ENCODE data around the gene TLNRD1. TPM values are rescaled to one million over a fixed set of nuclear protein-coding genes. Genes with fewer than 3 reads are reported as not detected.
"Not testable (repeated sequence)": the region's sequence is repeated elsewhere in the genome, so short reads cannot be mapped to it uniquely, and the experiment has no call there.

Gene TLNRD1
- total RNA-seq: 10 to 100 TPM; 28.2 to 29.9 TPM

- Mint-ChIP-seq H3K4me3 (peak within 1 kb of the TSS; percentile 90), H3K4me1 (peaks cover 36% of the 10 kb centered on the region), H3K27ac (peak within 1 kb of the TSS; percentile 96), H3K9me3 (peaks cover 2% of the 10 kb centered on the region), H3K36me3 (peaks cover 24% of the 10 kb centered on the region), H3K27me3 (no peaks in the 10 kb centered on the region)
- peak; percentile 88 for DNase-seq
Measured at GRCh38 chr15:81000624-81001151, at the start of gene TLNRD1. Gene TLNRD1 (plus strand): TSS chr15:81000923. CDS start chr15:81002272, 1,349 bp downstream.

DNA sequence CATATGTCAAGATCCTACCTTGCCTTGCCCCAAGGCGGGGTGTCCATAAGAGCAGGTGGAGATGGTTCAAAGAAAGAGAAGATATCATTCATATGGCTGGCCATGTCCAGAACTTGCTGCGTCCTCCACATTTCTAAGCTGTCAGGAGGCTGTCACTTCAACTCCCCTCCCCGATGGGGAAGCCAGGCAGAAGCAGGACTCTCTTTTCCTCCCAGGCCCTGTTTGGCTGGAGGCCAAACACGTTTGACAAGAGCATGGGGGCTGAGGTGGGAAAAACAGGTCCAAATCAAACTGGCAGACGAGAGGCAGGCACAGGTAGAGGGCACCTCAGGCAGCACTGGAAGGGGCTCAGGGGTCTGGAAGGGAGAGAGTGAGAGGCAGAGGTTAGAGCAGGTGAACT lies 48.8 kb upstream of the TLNRD1 start:
- Mint-ChIP-seq H3K27ac (no peak overlapping the region), H3K36me3 (peaks cover 11% of the 10 kb centered on the region), H3K27me3 (no peaks in the 10 kb centered on the region), H3K4me1 (peaks cover 16% of the 10 kb centered on the region), H3K4me3 (no peak overlapping the region), H3K9me3 (no peaks in the 10 kb centered on the region)
- no peak for DNase-seq

DNA sequence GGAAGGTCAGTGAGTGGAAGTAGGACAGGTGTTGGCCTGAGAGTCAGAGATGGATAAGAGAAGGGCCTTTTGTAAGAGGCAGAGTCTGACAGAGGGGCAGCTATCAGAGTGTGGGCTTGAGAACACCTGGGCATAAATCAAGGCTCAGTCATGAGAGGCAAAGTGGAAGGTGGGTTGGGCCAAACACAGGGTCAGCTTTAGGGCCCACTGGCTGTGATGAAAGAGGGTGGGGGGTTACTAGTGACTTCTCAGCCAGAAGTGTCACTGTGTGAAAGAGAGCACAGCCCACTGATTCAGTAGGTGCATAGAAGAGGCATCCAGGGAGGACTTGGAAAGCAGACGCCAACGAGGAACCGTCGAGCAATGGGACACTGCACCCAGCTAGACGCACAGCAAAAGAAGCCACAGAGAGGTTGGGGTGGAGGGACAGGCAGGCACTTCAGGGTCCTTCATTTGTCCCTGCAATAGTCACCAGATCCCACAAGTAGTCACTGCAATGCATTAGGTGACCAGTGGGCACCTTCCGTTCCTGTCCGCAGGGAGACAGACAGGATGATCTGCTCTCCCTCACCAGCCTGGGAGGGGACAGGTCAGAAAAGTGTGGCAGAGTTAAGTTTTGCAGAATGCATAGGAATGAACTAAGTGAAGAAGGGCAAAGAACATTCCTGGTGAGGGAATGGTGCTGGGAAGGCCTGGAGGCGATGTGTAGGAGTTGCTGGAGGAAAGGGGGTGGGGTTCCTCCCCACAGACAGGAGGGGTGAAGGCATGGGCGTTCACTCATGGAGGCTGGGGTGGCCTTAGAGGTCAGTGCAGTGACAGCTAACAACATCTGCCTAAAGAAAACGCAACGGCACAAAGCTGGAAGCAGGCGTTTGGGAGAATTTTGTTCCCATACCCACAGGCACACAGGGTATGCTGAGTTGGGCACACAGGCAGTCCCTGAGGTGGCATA lies 47.4 kb upstream of the TLNRD1 start:
- no peaks in the 10 kb centered on the region for H3K9me3 Mint-ChIP-seq
- H3K27me3 Mint-ChIP-seq: no peaks in the 10 kb centered on the region
- no peak for DNase-seq
- H3K4me3 Mint-ChIP-seq: no peak overlapping the region
- peaks cover 6% of the 10 kb centered on the region for H3K36me3 Mint-ChIP-seq
- H3K4me1 Mint-ChIP-seq: peaks cover 22% of the 10 kb centered on the region
- H3K27ac Mint-ChIP-seq: no peak overlapping the region

- Mint-ChIP-seq H3K4me1 (peaks cover 25% of the 10 kb centered on the region), H3K27ac (no peak overlapping the region), H3K9me3 (no peaks in the 10 kb centered on the region), H3K27me3 (no peaks in the 10 kb centered on the region), H3K4me3 (no peak overlapping the region), H3K36me3 (peaks cover 15% of the 10 kb centered on the region)
- no peak for DNase-seq
Measured at GRCh38 chr15:80953953-80954778, 46.6 kb upstream of the TLNRD1 start.

DNA sequence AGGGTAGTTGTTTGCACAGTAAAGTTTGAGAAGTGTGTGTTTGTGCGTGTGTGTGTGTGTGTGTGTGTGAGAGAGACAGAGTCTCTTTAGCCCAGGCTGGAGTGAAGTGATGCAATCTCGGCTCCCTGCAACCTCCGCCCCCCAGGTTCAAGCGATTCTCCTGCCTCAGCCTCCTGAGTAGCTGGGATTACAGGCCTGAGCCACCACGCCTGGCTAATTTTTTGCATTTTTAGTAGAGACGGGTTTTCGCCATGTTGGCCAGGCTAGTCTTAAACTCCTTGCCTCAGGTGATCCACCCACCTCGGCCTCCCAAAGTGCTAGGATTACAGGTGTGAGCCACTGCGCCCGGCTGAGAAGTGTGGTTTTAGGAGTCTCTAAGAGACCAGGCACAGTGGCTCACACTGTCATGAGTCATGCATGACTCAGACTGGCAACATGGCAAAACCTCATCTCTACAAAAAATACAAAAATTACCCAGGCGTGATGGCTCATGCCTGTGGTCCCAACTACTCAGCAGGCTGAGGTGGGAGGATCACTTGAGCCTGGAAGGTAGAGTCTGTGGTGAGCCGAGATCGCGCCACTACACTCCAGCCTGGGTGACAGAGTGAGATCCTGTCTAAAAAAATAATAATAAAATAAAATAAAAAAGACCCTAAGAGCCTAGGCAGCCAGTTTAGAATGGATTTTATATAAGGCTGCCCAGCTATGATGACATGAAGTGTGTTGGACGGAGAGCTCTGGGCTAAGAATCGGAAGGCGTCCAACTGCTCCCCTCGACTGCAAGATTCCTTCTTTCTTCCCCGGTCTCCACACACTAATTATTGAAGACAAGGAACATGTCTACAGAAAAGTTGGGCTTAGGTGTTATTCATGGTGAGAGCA lies 44.9 kb upstream of the TLNRD1 start:
- Mint-ChIP-seq H3K4me1 (peaks cover 23% of the 10 kb centered on the region), H3K36me3 (peaks cover 25% of the 10 kb centered on the region), H3K27ac (peak overlapping the region; percentile 73)
- peak; percentile 64 for DNase-seq
- not testable (repeated sequence) for H3K9me3 Mint-ChIP-seq, H3K4me3 Mint-ChIP-seq, H3K27me3 Mint-ChIP-seq

DNA sequence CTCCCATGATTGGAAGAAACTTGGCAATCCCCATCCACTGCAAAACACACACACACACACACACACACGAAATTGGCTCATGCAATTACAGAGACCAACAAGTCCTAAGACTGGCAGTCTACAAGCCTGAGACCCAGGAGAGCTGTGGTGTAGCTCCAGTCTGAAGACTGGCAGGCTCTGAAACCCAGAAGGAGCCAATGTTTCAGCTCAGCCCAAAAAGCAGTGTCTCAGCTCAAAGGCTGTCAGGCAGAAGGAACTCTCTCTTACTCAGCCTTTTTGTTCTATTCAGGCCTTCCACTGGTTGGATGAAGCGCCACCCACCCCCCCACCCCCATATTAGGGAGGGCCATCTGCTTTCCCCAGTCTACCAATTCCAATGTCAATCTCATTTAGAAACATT lies 43.2 kb upstream of the TLNRD1 start:
- no peak for DNase-seq
- no peak overlapping the region for H3K4me3 Mint-ChIP-seq
- H3K36me3 Mint-ChIP-seq: peaks cover 33% of the 10 kb centered on the region
- peaks cover 26% of the 10 kb centered on the region for H3K4me1 Mint-ChIP-seq
- H3K9me3 Mint-ChIP-seq: no peaks in the 10 kb centered on the region
- H3K27ac Mint-ChIP-seq: no peak overlapping the region
- H3K27me3 Mint-ChIP-seq: no peaks in the 10 kb centered on the region

GRCh38 chr15:80957976-80958375 lies 42.7 kb upstream of the TLNRD1 start:
- H3K4me1 Mint-ChIP-seq: peaks cover 30% of the 10 kb centered on the region
- peaks cover 38% of the 10 kb centered on the region for H3K36me3 Mint-ChIP-seq
- no peaks in the 10 kb centered on the region for H3K9me3 Mint-ChIP-seq
- H3K27ac Mint-ChIP-seq: no peak overlapping the region
- DNase-seq: no peak
- H3K27me3 Mint-ChIP-seq: no peaks in the 10 kb centered on the region
- H3K4me3 Mint-ChIP-seq: no peak overlapping the region

GRCh38 chr15:80958818-80959495 lies 41.8 kb upstream of the TLNRD1 start:
- no peak overlapping the region for H3K4me3 Mint-ChIP-seq
- no peaks in the 10 kb centered on the region for H3K27me3 Mint-ChIP-seq
- no peaks in the 10 kb centered on the region for H3K9me3 Mint-ChIP-seq
- H3K27ac Mint-ChIP-seq: no peak overlapping the region
- peaks cover 46% of the 10 kb centered on the region for H3K36me3 Mint-ChIP-seq
- H3K4me1 Mint-ChIP-seq: peaks cover 30% of the 10 kb centered on the region
- no peak for DNase-seq

DNA sequence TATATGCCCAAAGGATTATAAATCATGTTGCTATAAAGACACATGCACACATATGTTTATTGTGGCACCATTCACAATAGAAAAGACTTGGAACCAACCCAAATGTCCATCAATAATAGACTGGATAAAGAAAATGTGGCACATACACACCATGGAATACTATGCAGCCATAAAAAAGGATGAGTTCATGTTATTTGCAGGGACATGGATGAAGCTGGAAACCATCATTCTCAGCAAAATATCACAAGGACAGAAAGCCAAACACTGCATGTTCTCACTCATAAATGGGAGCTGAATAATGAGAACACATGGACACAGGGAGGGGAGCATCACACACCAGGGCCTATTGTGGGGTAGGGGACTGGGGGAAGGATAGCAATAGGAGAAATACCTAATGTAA lies 35.3 kb upstream of the TLNRD1 start:
- not testable (repeated sequence) for DNase-seq, H3K4me3 Mint-ChIP-seq, H3K9me3 Mint-ChIP-seq, H3K27me3 Mint-ChIP-seq, H3K4me1 Mint-ChIP-seq, H3K27ac Mint-ChIP-seq
- H3K36me3 Mint-ChIP-seq: peaks cover 49% of the 10 kb centered on the region

GRCh38 chr15:80966431-80967197 lies 34.1 kb upstream of the TLNRD1 start:
- no peak overlapping the region for H3K4me3 Mint-ChIP-seq
- no peak for DNase-seq
- peaks cover 9% of the 10 kb centered on the region for H3K4me1 Mint-ChIP-seq
- peaks cover 5% of the 10 kb centered on the region for H3K9me3 Mint-ChIP-seq
- H3K36me3 Mint-ChIP-seq: peaks cover 43% of the 10 kb centered on the region
- no peak overlapping the region for H3K27ac Mint-ChIP-seq
- no peaks in the 10 kb centered on the region for H3K27me3 Mint-ChIP-seq

DNA sequence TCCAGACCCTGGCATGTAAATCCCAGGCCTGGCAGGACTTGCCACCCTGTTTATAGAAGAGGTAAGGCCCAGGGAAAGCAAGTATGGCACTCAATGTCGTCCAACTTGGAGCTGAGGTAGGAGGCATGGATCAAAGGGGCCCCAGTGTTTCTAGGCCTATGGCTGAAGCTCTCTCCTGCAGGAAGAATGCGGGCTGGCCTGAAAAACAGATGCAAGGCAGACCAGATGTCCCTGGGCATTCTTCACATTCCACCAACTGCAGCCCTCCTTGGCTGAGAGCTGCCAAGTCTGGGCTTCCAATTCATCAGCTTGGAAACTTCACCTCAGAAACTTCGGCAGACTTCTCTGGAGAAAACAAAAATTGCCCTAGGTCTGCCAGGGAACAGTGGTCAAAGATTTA lies 33.3 kb upstream of the TLNRD1 start:
- Mint-ChIP-seq H3K27me3 (no peaks in the 10 kb centered on the region), H3K9me3 (peaks cover 5% of the 10 kb centered on the region), H3K36me3 (peaks cover 37% of the 10 kb centered on the region), H3K4me3 (no peak overlapping the region), H3K4me1 (peaks cover 6% of the 10 kb centered on the region), H3K27ac (no peak overlapping the region)
- no peak for DNase-seq

DNA sequence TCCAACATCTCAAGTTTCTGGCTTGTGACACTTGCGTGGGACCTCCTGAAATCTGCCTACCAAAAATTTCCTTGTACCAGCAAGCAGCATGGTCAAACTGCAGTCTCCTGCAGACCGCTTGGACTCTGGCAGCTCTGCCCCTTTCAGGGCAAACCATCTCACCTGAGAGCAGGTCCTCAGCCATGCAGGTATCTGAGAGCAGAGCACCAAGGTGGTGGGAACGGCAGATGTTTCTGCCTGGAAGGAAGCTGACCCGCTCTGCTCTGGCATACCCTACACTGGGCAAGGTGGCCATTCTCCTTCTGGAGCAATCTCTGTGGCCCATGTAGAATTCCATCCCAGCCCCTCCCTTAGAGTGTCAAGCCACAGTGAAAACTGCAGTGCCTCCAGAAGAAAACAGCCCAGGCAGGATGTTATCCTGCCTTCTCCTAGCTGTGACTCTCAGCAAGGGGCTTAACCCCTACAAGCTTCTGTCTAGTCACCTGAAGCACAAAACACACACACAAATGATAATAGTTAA lies 32.7 kb upstream of the TLNRD1 start:
- H3K27me3 Mint-ChIP-seq: no peaks in the 10 kb centered on the region
- peaks cover 5% of the 10 kb centered on the region for H3K9me3 Mint-ChIP-seq
- peaks cover 31% of the 10 kb centered on the region for H3K36me3 Mint-ChIP-seq
- DNase-seq: no peak
- H3K4me3 Mint-ChIP-seq: no peak overlapping the region
- no peak overlapping the region for H3K27ac Mint-ChIP-seq
- peaks cover 2% of the 10 kb centered on the region for H3K4me1 Mint-ChIP-seq

- Mint-ChIP-seq H3K36me3 (peaks cover 20% of the 10 kb centered on the region), H3K9me3 (peaks cover 2% of the 10 kb centered on the region), H3K27ac (no peak overlapping the region)
Measured at GRCh38 chr15:80969316-80969715, 31.4 kb upstream of the TLNRD1 start.

More at GRCh38 chr15:80969316-80969715, 31.4 kb upstream of the TLNRD1 start:
- Mint-ChIP-seq H3K4me3 (no peak overlapping the region), H3K27me3 (no peaks in the 10 kb centered on the region), H3K4me1 (peaks cover 2% of the 10 kb centered on the region)
- DNase-seq: no peak
